Fibroblast of lung (primary cell): ENCODE measurements around the gene HK3.

Experiments
- CTCF ChIP-seq, 2 donors: IDR thresholded peaks in 1 of 2; conservative IDR thresholded peaks in 1 of 2; 1 replicate in 1 of 2; 2 replicates in 1 of 2; pipeline ENCODE4 v1.5.1; 2011 to 2012; ENCODE audit warnings: low read length in 2 of 2, control low read depth in 1 of 2, inconsistent platforms in 1 of 2, low read depth in 1 of 2, mild to moderate bottlenecking in 1 of 2
- EZH2 ChIP-seq: IDR thresholded peaks from 2 replicates; pipeline ENCODE4 v1.5.1; 2012; ENCODE audit warnings: low read length, control low read depth, mild to moderate bottlenecking; ENCODE audit errors: missing control alignments

GRCh38 chr5:176941951-176942350 lies 42.8 kb upstream of the HK3 start:
- TF ChIP-seq EZH2 (no peak), CTCF (conservative IDR thresholded peaks at IDR 0.05 in 1 of 2, IDR thresholded peaks at IDR 0.05 in 1 of 2; ENCODE audit: low read depth in 1 of 2, low read length in 2 of 2) (no peak)
